ENCODE data around the gene SORCS1. TPM values are rescaled to one million over a fixed set of nuclear protein-coding genes. Genes with fewer than 3 reads are reported as not detected.

The SORCS1 gene
- total and polyA plus RNA-seq, 2 of the 8 experiments (the other 6 are each of a cell fraction or from before 2014, with no cell fraction given) = 4.1 to 4.6 TPM

DNA sequence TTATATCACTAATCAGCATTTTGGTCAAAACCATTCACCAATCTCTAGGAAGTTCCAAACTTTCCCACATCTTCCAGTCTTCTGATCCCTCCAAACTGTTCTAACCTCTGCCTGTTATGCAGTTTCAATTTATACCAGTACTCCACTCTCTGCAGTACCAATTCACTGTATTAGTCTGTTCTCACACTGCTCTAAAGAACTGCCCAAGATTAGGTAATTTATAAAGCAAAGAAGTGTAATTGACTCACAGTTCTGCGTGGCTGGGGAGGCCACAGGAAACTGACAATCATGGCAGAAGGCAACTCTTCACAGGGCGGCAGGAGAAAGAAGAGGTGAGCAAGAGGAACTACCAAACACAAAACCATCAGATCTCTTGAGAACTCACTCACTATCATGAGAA is 374.9 kb downstream of the SORCS1 start (continued):
- TF ChIP-seq EP300 (IDR thresholded peaks at IDR 0.05; ENCODE audit: borderline replicate concordance in 1 of 2, low read depth in 2 of 2, low read length in 2 of 2) = no peak
